ENCODE measurements around the gene GUCY1A1. TPM values are rescaled to one million over a fixed set of nuclear protein-coding genes. Genes with fewer than 3 reads are reported as not detected.

Gene GUCY1A1
- total RNA-seq, 1 donor: 0.09 TPM

- no peak overlapping the region for H3K4me3 ChIP-seq (ENCODE audit: low read depth, low read length)
- no peak for DNase-seq (ENCODE audit: low read depth)
- no peak for TF ChIP-seq CTCF (IDR thresholded peaks at IDR 0.05; ENCODE audit: insufficient read depth, low read length)
These were observed 107.4 kb downstream of the GUCY1A1 start for GRCh38 chr4:155774033-155774432.

- no peak for TF ChIP-seq CTCF (IDR thresholded peaks at IDR 0.05; ENCODE audit: insufficient read depth, low read length)
- no peak overlapping the region for H3K4me3 ChIP-seq (ENCODE audit: low read depth, low read length)
- DNase-seq (ENCODE audit: low read depth): peak; percentile 37
These were observed 111.5 kb downstream of the GUCY1A1 start for GRCh38 chr4:155777971-155778735.

- TF ChIP-seq CTCF (IDR thresholded peaks at IDR 0.05; ENCODE audit: insufficient read depth, low read length): no peak
- no peak for DNase-seq (ENCODE audit: low read depth)
- no peak overlapping the region for H3K4me3 ChIP-seq (ENCODE audit: low read depth, low read length)
These were observed 114.1 kb downstream of the GUCY1A1 start for GRCh38 chr4:155780775-155781174.

- no peak for TF ChIP-seq CTCF (IDR thresholded peaks at IDR 0.05; ENCODE audit: insufficient read depth, low read length)
- no peak for DNase-seq (ENCODE audit: low read depth)
- no peak overlapping the region for H3K4me3 ChIP-seq (ENCODE audit: low read depth, low read length)
These were observed 114.7 kb downstream of the GUCY1A1 start for GRCh38 chr4:155781249-155781831.

Other genes starting within 250 kb of the GUCY1A1 start
- 2.0 and 7.0 TPM in 2 replicates for gene GUCY1B1, start 92.2 kb downstream of the GUCY1A1 start, total RNA-seq (ENCODE audit: low replicate concordance)
- not detected in 2 replicates for gene ASIC5, start 199.4 kb downstream of the GUCY1A1 start, total RNA-seq (ENCODE audit: low replicate concordance)
- gene TDO2, start 236.8 kb downstream of the GUCY1A1 start, total RNA-seq (ENCODE audit: low replicate concordance): 1.5 and 1.8 TPM in 2 replicates